SJSA1 (cell line): Measurements from ENCODE around the gene TCEAL2. TPM values are rescaled to one million over a fixed set of nuclear protein-coding genes. Genes with fewer than 3 reads are reported as not detected.
"Not testable (repeated sequence)": the region's sequence is repeated elsewhere in the genome, so short reads cannot be mapped to it uniquely, and the experiment has no call there.

Source experiments
- DNase-seq, 2 experiments: peaks; one replicate each; pipeline ENCODE4 v3.0.0-alpha.2; 2015 to 2020; ENCODE audit warnings: low spot score in 2 of 2, low read depth in 1 of 2
- H3K27ac ChIP-seq: fragments of 250-450 bp; sonication (Bioruptor Pico); 2 replicates; pipeline ENCODE4 v1.5.1; 2020; ENCODE audit warnings: mild to moderate bottlenecking, moderate library complexity
- H3K27me3 ChIP-seq: fragments of 250-450 bp; sonication (Bioruptor Pico); replicated peaks from 2 replicates; pipeline ENCODE4 v1.5.1; 2020; ENCODE audit warnings: mild to moderate bottlenecking, moderate library complexity
- H3K36me3 ChIP-seq: fragments of 250-450 bp; sonication (Bioruptor Pico); 2 replicates; pipeline ENCODE4 v1.5.1; 2020; ENCODE audit warnings: mild to moderate bottlenecking
- H3K4me1 ChIP-seq: fragments of 250-450 bp; sonication (Bioruptor Pico); replicated peaks from 2 replicates; pipeline ENCODE4 v1.6.1; 2021; ENCODE audit warnings: mild to moderate bottlenecking
- H3K4me3 ChIP-seq: fragments of 250-450 bp; sonication (Bioruptor Pico); 2 replicates; pipeline ENCODE4 v1.5.1; 2020; ENCODE audit warnings: mild to moderate bottlenecking
- H3K9me3 ChIP-seq: fragments of 250-450 bp; sonication (Bioruptor Pico); replicated peaks from 2 replicates; pipeline ENCODE4 v1.5.1; 2020; ENCODE audit warnings: mild to moderate bottlenecking
- total RNA-seq: library from RNA; depleted of rRNA; stranded (reverse); fragments of >200 nt; shearing (Covaris generic); gene quantifications from 2 replicates; pipeline ENCODE4 v1.2.3, GENCODE V29; 2014; rRNA removed

TCEAL2 gene
- not detected in 2 replicates for total RNA-seq

GRCh38 chrX:102125436-102125835 is at the start of gene TCEAL2:
Gene TCEAL2, plus strand, starts transcription at chrX:102125679. Its CDS starts 1,152 bp downstream, at chrX:102126831.
- H3K4me3 ChIP-seq, H3K27me3 ChIP-seq, DNase-seq, H3K36me3 ChIP-seq, H3K9me3 ChIP-seq, H3K27ac ChIP-seq, H3K4me1 ChIP-seq: not testable (repeated sequence)

DNA sequence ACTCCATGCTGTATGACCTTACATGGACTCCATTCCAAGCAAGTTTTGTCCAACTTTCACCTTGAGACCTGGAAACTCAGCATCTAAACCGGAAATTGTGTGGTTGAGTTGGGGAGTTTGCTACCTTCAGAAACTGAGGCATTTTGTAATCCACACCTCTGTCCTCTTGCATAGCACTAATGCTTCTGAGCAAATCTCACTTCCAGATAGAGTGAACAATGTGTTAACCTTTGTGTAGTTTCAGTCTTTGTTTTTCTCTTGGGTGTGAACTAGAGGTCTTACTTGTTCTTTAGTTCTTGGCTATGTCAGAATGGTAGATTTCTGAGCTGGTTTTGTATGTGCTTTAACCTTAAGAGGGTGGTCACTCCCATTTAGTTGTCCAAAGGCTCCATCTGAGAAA is 48.1 kb upstream of the TCEAL2 start:
- no peaks in the 10 kb centered on the region for H3K9me3 ChIP-seq
- H3K36me3 ChIP-seq, result no peaks in the 10 kb centered on the region
- no peaks in the 10 kb centered on the region for H3K27me3 ChIP-seq
- no peaks in the 10 kb centered on the region for H3K4me1 ChIP-seq
- H3K27ac ChIP-seq, result no peak overlapping the region
- H3K4me3 ChIP-seq, result no peak overlapping the region
- no peak for DNase-seq

GRCh38 chrX:102085706-102086105 is 39.8 kb upstream of the TCEAL2 start:
- H3K4me1 ChIP-seq, result no peaks in the 10 kb centered on the region
- DNase-seq, result no peak
- H3K27me3 ChIP-seq, result no peaks in the 10 kb centered on the region
- H3K4me3 ChIP-seq, result no peak overlapping the region
- H3K9me3 ChIP-seq, result no peaks in the 10 kb centered on the region
- H3K27ac ChIP-seq, result no peak overlapping the region
- H3K36me3 ChIP-seq, result no peaks in the 10 kb centered on the region

DNA sequence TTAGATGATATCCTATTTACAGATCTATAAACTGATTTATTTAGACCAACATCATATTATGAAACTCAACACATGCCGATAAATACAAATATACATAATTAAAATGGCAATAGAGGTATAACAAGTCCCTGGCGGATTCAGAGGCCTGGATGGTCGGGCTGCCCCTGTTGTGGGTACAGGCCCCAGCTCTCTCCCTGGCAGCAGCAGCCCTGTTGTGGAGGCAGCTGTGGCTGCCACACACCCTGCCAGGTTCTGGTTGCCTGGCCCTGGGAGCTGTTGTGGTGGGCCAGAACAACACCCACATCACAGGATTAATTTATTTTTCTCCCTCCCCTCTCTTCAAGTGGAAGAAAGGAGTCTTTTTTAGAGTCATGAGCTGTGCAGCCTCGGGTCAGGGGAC is 12.1 kb upstream of the TCEAL2 start:
- DNase-seq, result no peak
- Histone ChIP-seq H3K36me3 (no peaks in the 10 kb centered on the region), H3K4me1 (no peaks in the 10 kb centered on the region), H3K27me3 (no peaks in the 10 kb centered on the region), H3K27ac (no peak overlapping the region), H3K9me3 (no peaks in the 10 kb centered on the region), H3K4me3 (no peak overlapping the region)

DNA sequence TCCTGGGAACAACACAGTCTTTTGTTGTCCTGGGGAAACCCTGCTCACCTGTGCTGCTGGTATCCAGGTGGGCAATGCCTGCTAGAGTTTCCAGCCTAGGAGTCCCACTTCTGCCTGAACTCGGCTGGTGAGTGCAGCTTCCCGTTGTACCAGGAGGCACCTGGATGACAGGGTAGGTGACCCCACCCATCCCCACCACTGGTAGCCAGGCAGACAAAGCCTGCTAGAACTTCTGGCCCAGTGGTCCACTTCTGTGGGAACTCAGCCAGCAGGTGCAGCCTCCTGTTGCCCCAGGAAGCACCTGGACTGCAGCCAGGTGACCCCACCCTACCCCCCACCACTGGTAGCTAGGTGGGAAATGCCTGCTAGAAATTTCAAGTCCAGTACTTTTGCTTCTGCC is 9.7 kb upstream of the TCEAL2 start:
- Histone ChIP-seq H3K27ac (no peak overlapping the region), H3K27me3 (no peaks in the 10 kb centered on the region), H3K36me3 (no peaks in the 10 kb centered on the region), H3K4me1 (no peaks in the 10 kb centered on the region), H3K9me3 (no peaks in the 10 kb centered on the region), H3K4me3 (no peak overlapping the region)
- DNase-seq, result no peak

GRCh38 chrX:102125014-102125413 is 465 bp upstream of the TCEAL2 start:
- not testable (repeated sequence) for H3K4me3 ChIP-seq, H3K27ac ChIP-seq, DNase-seq, H3K4me1 ChIP-seq, H3K36me3 ChIP-seq, H3K27me3 ChIP-seq, H3K9me3 ChIP-seq

GRCh38 chrX:102126080-102126818 is 770 bp downstream of the TCEAL2 start:
- not testable (repeated sequence) for H3K4me1 ChIP-seq, H3K36me3 ChIP-seq, H3K27me3 ChIP-seq, H3K4me3 ChIP-seq, DNase-seq, H3K9me3 ChIP-seq, H3K27ac ChIP-seq

- Histone ChIP-seq H3K27ac (no peak overlapping the region), H3K9me3 (no peaks in the 10 kb centered on the region), H3K36me3 (no peaks in the 10 kb centered on the region), H3K27me3 (no peaks in the 10 kb centered on the region), H3K4me1 (no peaks in the 10 kb centered on the region), H3K4me3 (no peak overlapping the region)
- no peak for DNase-seq
These were observed 1.4 kb downstream of the TCEAL2 start for GRCh38 chrX:102126863-102127262.

- DNase-seq, result no peak
- no peak overlapping the region for H3K27ac ChIP-seq
- no peaks in the 10 kb centered on the region for H3K4me1 ChIP-seq
- no peaks in the 10 kb centered on the region for H3K36me3 ChIP-seq
- no peaks in the 10 kb centered on the region for H3K27me3 ChIP-seq
- no peak overlapping the region for H3K4me3 ChIP-seq
- H3K9me3 ChIP-seq, result no peaks in the 10 kb centered on the region
These were observed 4.0 kb downstream of the TCEAL2 start for GRCh38 chrX:102129473-102129872.

GRCh38 chrX:102138064-102138463 is 12.6 kb downstream of the TCEAL2 start:
- Histone ChIP-seq H3K27ac (no peak overlapping the region), H3K27me3 (no peaks in the 10 kb centered on the region), H3K36me3 (no peaks in the 10 kb centered on the region), H3K4me3 (no peak overlapping the region), H3K9me3 (no peaks in the 10 kb centered on the region), H3K4me1 (no peaks in the 10 kb centered on the region)
- no peak for DNase-seq

DNA sequence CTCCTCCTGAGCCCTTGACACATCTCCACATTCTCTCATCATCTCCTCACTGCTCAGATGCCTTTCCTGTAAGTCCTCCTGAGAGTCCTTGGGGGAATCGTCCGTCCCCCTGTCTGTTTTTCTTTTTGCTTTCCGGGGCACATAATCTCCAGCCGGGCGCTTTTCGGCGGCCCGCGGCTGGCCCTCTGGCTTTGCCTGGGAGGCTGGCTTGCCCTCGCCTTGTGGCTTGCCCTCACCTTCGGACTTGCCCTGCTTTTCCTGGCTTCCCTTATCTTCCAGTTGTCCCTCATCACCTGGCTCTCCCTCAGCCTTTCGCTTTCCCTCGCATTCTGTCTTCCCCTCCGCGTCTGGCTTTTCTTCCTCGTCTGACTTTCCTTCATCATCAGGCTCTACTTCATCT is 15.4 kb downstream of the TCEAL2 start:
- H3K4me3 ChIP-seq, H3K4me1 ChIP-seq, DNase-seq, H3K27me3 ChIP-seq, H3K36me3 ChIP-seq, H3K27ac ChIP-seq, H3K9me3 ChIP-seq: not testable (repeated sequence)

GRCh38 chrX:102141631-102142030 is 16.2 kb downstream of the TCEAL2 start:
- H3K27me3 ChIP-seq, H3K4me1 ChIP-seq, H3K27ac ChIP-seq, H3K9me3 ChIP-seq, H3K36me3 ChIP-seq, DNase-seq, H3K4me3 ChIP-seq: not testable (repeated sequence)

GRCh38 chrX:102142274-102142673 is 16.8 kb downstream of the TCEAL2 start, which contains the start of gene TCEAL6:
Gene TCEAL6, minus strand, starts transcription at chrX:102142481.
- not testable (repeated sequence) for H3K4me3 ChIP-seq, H3K27ac ChIP-seq, H3K27me3 ChIP-seq, H3K4me1 ChIP-seq, H3K36me3 ChIP-seq, H3K9me3 ChIP-seq, DNase-seq

DNA sequence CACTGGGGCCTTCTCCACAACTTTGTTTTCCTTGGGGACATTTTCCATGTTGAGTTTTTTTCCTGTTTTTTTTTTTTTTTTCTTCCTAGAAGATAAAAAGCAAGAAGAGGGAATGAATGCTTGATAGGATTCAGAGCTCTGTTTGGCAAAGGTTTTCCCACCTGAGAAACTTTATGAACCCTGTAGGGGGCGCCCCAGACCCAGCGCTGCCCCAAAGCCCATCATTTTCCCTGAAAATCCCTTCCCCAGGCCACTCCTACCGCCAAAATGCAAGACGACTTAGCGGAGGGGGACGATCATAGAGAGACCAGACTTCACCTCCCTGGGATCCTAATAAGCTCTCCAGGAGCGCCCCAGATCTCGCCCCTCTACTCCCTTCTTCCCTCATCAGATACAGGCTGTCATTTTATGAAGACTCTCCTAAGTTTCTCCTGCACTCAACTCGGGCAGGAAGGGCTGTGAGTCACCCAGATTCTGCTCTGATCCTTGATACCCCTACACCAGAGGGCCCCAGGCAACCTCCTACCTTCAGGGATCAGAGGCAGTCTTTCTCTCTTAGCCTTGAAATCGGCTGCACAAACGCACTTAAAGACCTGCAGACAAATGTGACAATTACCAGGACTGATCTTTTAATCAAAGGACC is 28.9 kb downstream of the TCEAL2 start:
- Histone ChIP-seq H3K27ac (no peak overlapping the region), H3K27me3 (no peaks in the 10 kb centered on the region), H3K4me1 (no peaks in the 10 kb centered on the region), H3K9me3 (no peaks in the 10 kb centered on the region), H3K36me3 (no peaks in the 10 kb centered on the region), H3K4me3 (no peak overlapping the region)
- DNase-seq, result no peak
